ENCODE measurements around the gene ANAPC15. TPM values are rescaled to one million over a fixed set of nuclear protein-coding genes. Genes with fewer than 3 reads are reported as not detected.
A peak's percentile ranks its signal among the peaks of the same experiment; 100 is the strongest.

The ANAPC15 gene
- total and polyA plus RNA-seq, 2 of the 4 experiments (the other 2 are of a cell fraction) = 66.3 to 84.2 TPM

DNA sequence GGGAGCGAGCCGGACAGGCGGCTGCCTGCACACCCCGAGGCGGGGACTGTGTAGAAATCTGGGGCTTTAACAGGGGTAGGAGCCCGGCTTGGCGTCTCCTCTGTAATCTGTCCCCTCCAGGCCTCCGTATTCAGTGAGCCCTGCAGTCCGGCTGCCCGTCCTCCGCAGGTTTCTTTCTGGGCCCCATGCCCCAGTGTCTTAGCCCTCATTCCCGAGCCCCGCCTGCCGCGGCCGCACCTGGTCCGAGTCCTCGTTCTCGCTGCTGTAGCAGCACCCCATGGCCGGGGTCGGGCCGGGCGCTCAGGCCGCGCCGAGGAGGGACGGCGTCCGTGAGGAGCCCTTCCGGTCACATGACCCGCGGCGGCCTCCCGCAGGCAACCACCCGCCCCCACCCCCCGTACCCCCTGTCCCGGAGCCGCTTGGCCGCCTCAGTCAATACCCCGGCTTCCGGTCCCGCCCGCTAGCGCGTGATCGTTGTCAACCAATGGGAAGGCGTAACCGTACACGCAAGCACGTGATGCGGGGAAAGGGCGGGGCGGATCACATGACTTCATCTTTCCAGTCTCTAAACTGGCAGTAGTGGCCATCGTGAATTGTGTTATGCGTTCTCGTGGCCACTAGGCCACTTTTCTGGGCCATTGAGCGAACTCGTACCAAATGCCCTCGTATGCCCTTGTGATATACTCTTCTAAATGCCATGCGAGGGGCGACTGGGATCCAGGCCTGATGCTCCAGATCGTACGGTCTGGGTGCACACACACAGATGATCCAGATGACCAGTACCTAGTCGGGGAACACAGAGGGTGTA lies 9.3 kb downstream of the ANAPC15 start, which contains the start of gene LAMTOR1 (continued):
- TF ChIP-seq RAD21 (IDR thresholded peaks at IDR 0.05; ENCODE audit: low read length) = peak; percentile 37
- peak; percentile 90 for TF ChIP-seq MAZ (IDR thresholded peaks at IDR 0.05; ENCODE audit: borderline replicate concordance, low read depth, low read length)
- TF ChIP-seq CHD1 (IDR thresholded peaks at IDR 0.05; ENCODE audit: low read depth, low read length) = no peak

- Histone ChIP-seq H3K18ac (ENCODE audit: low read depth, low read length) (peak overlapping the region; percentile 53), H3K4me1 (ENCODE audit: control insufficient read depth, insufficient read depth, low read length) (peaks cover 10% of the 10 kb centered on the region), H3K56ac (ENCODE audit: extremely low read depth, insufficient read depth, low read length) (peak overlapping the region; percentile 90), H4K91ac (ENCODE audit: insufficient read depth, low read depth, low read length) (peak overlapping the region; percentile 91), H3K23ac (ENCODE audit: low read depth, low read length) (peak overlapping the region; percentile 97), H3K14ac (replicated peaks; ENCODE audit: low read depth, low read length) (peak overlapping the region; percentile 81), H2BK20ac (ENCODE audit: low read depth, low read length) (no peak overlapping the region), H4K8ac (ENCODE audit: low read depth in 2 of 2, low read length in 2 of 2) (peak overlapping the region; percentile 86 to 89), H2BK15ac (ENCODE audit: low read depth, low read length) (peak overlapping the region; percentile 16; the same call in 2 of the 3 replicates), H3K36me3 (ENCODE audit: control insufficient read depth, insufficient read depth, low read length) (peaks cover 26% of the 10 kb centered on the region), H3K9me3 (ENCODE audit: control insufficient read depth, insufficient read depth, low read length) (no peaks in the 10 kb centered on the region), H3K4ac (ENCODE audit: low read depth, low read length) (peak overlapping the region; percentile 97), H4K5ac (ENCODE audit: low read depth, low read length) (peak overlapping the region; percentile 76), H3K4me3 (ENCODE audit: insufficient read depth, low read depth, low read length) (peak overlapping the region; percentile 75), H2BK5ac (ENCODE audit: low read depth, low read length, poor library complexity, severe bottlenecking) (peak overlapping the region; percentile 90), H3K79me1 (ENCODE audit: low read depth in 1 of 2, low read length in 2 of 2) (peaks cover 34 to 58% of the 10 kb centered on the region in 2 experiments), H3K27ac (ENCODE audit: insufficient read depth, low read length) (peak overlapping the region; percentile 94), H3K9me1 (ENCODE audit: insufficient read depth, low read length) (peaks cover 39% of the 10 kb centered on the region), H3K9ac (ENCODE audit: low read depth, low read length) (peak overlapping the region; percentile 89), H3K4me2 (ENCODE audit: low read depth, low read length) (peak overlapping the region; percentile 98), H2BK120ac (ENCODE audit: low read depth, low read length) (peak overlapping the region; percentile 56), H4K20me1 (ENCODE audit: insufficient read depth, low read length) (no peaks in the 10 kb centered on the region; the same call in 1 of the 2 replicates), H2AFZ (replicated peaks; ENCODE audit: low read length, poor library complexity) (peak overlapping the region; percentile 92), H2AK5ac (ENCODE audit: low read depth, low read length) (peak overlapping the region; percentile 68), H2AK9ac (replicated peaks; ENCODE audit: low read depth, low read length, poor library complexity) (peak overlapping the region; percentile 88), H3K27me3 (ENCODE audit: control insufficient read depth, insufficient read depth, low read length) (no peaks in the 10 kb centered on the region)
- DNase-seq = no peak
- in situ Hi-C loops (cut with MboI; ENCODE audit: low sequenced_read_pairs) = no loop called here
- dilution Hi-C loops (cut with HindIII; ENCODE audit: low sequenced_read_pairs, unreplicated experiment) = no loop called here
- CTCF ChIA-PET = interaction anchor here (2.3 kb wide), 1 partner anchor 12 kb away, joined by 10 read pairs; no protein-coding TSS in a partner anchor
- intact Hi-C loops (cut with micrococcal nuclease) = loop anchor here (1.0 to 5.0 kb wide), 3 partner anchors 77 to 120 kb away; no protein-coding TSS in a partner anchor
- ATAC-seq (ENCODE audit: low read depth) = no peak
- no TSS peak for BruUV-seq (replicated peaks)
- no CpG with 5 or more reads among the region's 9 CpGs for WGBS, 2 experiments (ENCODE audit: extremely low coverage in 2 of 2, insufficient read length in 1 of 2)
- POLR2A ChIA-PET (ENCODE audit: unreplicated experiment) = interaction anchor here (1.3 kb wide), 1 partner anchor 10 kb away, joined by 4 read pairs; the partner anchor contains the start of gene ANAPC15
- TF ChIP-seq FOS (IDR thresholded peaks at IDR 0.05; ENCODE audit: low read depth, low read length) (no peak), MAZ (IDR thresholded peaks at IDR 0.05; ENCODE audit: borderline replicate concordance, low read depth, low read length) (no peak), BHLHE40 (IDR thresholded peaks at IDR 0.05; ENCODE audit: low read depth, low read length) (no peak), RFX5 (IDR thresholded peaks at IDR 0.05; ENCODE audit: low read depth, low read length) (no peak), SMC3 (IDR thresholded peaks at IDR 0.05; ENCODE audit: low read depth, low read length) (no peak), MXI1 (IDR thresholded peaks at IDR 0.05; ENCODE audit: borderline replicate concordance, low read depth, low read length) (no peak), CEBPB (IDR thresholded peaks at IDR 0.05; ENCODE audit: low read depth, low read length) (no peak), MAFK (IDR thresholded peaks at IDR 0.05; ENCODE audit: low read depth, low read length) (no peak), ELK1 (IDR thresholded peaks at IDR 0.05; ENCODE audit: borderline replicate concordance, low read depth, low read length) (no peak), RAD21 (IDR thresholded peaks at IDR 0.05; ENCODE audit: low read length) (no peak), POLR2A (IDR thresholded peaks at IDR 0.05; ENCODE audit: low read depth, low read length) (no peak), NFE2L2 (IDR thresholded peaks at IDR 0.05; ENCODE audit: low read depth, low read length) (no peak)
- TF ChIP-seq, protein P1, sequence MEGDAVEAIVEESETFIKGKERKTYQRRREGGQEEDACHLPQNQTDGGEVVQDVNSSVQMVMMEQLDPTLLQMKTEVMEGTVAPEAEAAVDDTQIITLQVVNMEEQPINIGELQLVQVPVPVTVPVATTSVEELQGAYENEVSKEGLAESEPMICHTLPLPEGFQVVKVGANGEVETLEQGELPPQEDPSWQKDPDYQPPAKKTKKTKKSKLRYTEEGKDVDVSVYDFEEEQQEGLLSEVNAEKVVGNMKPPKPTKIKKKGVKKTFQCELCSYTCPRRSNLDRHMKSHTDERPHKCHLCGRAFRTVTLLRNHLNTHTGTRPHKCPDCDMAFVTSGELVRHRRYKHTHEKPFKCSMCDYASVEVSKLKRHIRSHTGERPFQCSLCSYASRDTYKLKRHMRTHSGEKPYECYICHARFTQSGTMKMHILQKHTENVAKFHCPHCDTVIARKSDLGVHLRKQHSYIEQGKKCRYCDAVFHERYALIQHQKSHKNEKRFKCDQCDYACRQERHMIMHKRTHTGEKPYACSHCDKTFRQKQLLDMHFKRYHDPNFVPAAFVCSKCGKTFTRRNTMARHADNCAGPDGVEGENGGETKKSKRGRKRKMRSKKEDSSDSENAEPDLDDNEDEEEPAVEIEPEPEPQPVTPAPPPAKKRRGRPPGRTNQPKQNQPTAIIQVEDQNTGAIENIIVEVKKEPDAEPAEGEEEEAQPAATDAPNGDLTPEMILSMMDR (conservative IDR thresholded peaks at IDR 0.05; ENCODE audit: low read depth, low read length) = no peak
These were observed 9.9 kb downstream of the ANAPC15 start for GRCh38 chr11:72102631-72102945.
